ENCODE results near the gene CACNA1D.

CACNA1D gene

DNA sequence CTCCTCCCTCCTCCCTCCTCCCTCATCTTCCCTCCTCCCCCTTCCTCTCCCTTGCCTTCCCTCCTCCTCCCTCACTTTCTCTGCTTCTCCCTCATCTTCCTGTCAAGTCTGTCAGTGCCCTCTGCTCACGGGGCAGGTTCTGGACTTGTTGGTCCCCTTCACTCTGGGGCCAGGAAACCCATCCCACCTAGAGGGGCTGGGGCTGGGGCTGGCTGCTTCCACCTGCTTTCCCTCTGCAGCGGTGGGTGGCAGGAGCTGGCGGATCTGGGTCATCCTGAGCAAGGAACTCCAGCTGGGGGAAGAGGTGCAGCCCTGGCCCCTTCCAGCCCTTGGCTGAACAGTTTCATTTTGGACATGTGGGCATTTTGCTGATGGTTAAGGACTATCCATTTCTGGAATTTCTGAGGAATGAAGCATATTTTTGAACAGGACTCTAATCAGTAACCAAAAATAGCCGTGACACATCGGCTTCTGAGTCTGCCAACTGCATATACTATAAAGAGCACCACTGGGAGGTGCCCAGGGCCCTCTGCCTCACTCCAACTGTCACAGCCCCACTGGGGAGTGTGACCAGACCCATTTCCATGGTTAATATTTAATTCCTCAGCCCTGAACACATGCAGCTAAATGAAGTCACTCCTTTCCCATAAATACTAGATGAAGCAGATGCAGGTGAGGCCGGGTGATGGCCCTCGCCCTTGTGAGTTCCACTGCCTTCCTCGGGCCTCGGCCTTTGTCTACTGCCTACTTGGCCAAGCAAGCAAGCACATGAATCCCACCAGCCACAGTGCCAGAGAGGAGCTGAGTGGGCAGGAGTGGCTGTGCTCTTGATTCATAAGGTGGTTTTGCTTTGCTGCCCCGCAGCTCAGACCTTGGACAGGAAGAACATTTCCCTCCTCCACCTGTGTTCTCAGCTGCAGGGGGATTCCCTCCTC, 312.0 kb downstream of the CACNA1D start:
- peak; percentile 10 for DNase-seq (ENCODE audit: low spot score)

DNA sequence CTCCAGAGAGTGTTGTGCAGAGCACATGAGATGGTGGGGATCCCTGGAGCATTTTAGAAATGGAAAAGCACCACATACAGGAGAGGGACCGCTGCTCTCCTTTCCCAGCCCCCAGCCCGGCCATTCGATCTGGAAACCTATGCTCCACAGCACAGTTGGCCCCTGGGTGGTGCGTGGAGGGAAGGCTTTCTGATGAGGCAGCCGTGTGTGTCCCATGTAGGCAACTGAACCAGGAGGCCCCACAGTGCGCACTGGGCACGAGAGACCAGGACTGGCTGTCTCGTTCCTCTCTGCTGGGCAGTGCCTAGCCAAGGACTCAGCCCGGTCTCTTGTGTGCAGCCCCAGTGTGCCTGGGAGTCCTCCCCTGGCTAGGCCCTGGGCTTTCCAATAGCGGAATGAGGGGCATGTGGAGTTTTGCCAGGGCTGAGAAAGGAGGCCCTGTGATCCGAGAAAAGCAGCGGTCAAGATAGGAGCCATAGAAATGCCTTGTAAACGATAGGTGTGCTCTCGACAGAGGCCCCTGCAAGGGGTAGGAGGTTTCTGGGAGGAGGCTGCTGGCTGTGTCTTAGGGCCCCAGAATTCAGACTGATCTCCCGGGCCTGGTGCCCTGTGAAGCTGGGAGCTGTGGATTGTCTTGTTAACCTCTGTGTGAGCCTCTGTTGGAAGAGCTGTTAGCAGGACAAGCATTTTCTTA, 312.9 kb downstream of the CACNA1D start:
- no peak for DNase-seq (ENCODE audit: low spot score)

DNA sequence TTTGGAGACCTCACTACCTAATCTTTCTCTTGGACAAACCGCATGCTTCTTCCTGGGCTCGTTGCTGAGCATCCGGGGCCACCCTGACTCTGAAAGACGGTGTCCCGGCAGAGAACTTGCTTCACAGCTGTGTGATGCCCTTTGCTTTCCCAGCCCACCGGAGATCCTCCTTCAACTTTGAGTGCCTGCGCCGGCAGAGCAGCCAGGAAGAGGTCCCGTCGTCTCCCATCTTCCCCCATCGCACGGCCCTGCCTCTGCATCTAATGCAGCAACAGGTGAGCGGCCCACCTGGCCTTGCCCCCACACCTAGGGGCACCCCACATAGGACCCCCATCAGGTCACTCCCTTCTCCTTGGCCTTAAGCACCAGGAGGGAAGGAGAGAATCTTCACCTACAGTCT, 314.1 kb downstream of the CACNA1D start:
- DNase-seq (ENCODE audit: low spot score), result no peak

DNA sequence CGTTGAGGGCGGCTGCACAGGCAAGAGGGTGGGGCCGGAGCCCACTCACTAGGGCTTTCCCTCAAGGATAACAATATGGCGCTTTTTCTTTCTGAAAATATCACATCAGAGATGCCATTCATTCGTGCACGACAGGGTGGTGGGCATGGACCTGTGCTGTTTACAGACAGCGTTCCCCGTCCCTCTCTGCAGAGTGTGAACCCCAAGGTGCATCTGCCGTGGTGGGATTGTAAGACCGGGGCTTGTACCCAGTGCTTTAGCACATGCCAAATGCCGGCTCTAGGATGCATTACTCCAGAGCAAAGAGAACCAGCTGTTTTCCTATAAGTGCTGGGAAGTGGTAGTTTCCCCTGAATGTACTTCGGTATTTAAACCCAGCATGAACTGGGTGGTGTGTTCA, 314.9 kb downstream of the CACNA1D start:
- DNase-seq (ENCODE audit: low spot score), result no peak

DNA sequence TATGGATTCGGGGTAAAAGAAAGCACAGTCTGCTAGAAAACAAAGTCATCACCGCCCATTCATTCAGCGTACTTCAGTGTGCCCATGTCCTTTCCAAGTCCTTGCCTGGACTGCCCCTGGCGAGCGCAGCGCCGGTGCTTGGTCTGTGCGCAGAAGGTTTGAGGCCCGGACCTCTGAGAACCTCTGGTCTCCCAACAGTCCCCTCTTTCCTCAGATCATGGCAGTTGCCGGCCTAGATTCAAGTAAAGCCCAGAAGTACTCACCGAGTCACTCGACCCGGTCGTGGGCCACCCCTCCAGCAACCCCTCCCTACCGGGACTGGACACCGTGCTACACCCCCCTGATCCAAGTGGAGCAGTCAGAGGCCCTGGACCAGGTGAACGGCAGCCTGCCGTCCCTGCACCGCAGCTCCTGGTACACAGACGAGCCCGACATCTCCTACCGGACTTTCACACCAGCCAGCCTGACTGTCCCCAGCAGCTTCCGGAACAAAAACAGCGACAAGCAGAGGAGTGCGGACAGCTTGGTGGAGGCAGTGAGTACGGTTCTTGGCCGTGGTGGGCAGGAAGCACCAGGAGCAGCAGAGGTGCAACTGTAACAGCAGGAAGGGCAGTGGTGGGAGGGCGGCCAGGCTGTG, 315.5 kb downstream of the CACNA1D start:
- DNase-seq (ENCODE audit: low spot score), result no peak

DNA sequence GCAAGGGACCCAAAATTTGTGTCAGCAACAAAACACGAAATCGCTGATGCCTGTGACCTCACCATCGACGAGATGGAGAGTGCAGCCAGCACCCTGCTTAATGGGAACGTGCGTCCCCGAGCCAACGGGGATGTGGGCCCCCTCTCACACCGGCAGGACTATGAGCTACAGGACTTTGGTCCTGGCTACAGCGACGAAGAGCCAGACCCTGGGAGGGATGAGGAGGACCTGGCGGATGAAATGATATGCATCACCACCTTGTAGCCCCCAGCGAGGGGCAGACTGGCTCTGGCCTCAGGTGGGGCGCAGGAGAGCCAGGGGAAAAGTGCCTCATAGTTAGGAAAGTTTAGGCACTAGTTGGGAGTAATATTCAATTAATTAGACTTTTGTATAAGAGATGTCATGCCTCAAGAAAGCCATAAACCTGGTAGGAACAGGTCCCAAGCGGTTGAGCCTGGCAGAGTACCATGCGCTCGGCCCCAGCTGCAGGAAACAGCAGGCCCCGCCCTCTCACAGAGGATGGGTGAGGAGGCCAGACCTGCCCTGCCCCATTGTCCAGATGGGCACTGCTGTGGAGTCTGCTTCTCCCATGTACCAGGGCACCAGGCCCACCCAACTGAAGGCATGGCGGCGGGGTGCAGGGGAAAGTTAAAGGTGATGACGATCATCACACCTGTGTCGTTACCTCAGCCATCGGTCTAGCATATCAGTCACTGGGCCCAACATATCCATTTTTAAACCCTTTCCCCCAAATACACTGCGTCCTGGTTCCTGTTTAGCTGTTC, 316.9 kb downstream of the CACNA1D start:
- no peak for DNase-seq (ENCODE audit: low spot score)

DNA sequence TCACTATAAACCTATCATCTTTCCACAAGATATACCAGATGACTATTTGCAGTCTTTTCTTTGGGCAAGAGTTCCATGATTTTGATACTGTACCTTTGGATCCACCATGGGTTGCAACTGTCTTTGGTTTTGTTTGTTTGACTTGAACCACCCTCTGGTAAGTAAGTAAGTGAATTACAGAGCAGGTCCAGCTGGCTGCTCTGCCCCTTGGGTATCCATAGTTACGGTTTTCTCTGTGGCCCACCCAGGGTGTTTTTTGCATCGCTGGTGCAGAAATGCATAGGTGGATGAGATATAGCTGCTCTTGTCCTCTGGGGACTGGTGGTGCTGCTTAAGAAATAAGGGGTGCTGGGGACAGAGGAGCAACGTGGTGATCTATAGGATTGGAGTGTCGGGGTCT, 318.0 kb downstream of the CACNA1D start:
- no peak for DNase-seq (ENCODE audit: low spot score)

DNA sequence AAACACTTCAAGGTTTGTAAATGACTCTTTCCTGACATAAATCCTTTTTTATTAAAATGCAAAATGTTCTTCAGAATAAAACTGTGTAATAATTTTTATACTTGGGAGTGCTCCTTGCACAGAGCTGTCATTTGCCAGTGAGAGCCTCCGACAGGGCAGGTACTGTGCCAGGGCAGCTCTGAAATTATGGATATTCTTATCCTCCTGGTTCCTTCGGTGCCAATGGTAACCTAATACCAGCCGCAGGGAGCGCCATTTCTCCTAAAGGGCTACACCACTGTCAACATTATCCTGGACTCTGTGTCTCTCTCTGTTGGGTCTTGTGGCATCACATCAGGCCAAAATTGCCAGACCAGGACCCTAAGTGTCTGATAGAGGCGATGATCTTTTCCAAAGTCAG, 318.8 kb downstream of the CACNA1D start:
- no peak for DNase-seq (ENCODE audit: low spot score)

DNA sequence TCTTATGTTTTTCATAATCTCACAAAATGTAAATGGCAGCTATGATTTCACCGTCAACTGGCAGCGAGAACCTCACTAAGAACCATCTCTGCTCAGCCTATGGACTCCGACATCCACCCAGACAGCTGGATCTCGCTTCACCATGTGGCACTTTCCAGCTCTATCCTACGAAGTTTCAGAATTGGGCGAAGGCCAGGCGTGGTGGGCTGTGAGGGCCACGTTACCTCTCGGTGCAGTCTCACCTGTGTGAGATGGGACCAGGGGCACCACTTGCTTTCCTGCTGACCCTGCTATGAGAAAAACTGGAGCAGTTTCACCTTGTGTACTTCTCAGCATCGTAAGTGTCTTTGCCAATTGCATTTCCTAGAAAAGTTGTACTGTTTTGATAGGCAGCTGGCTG, 319.5 kb downstream of the CACNA1D start:
- no peak for DNase-seq (ENCODE audit: low spot score)

DNA sequence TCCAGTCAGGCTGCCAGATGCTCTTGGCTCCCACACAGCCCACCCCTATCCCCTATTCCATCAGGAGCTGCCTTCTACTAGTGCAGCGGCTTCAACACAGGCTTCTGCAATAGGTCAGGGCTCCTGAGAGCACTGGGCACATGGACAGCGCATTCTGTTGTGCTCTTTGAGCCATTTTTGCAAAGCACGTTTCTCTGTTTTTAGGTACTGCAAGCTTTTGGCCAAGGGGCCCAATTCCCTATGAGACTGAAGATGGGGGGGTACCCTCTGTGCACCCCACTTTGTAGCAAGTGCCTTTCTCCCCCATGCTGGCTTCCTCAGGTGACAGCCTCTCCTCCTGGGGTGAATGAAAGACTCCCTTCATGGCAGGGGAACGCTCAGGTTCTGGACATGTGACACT, 320.7 kb downstream of the CACNA1D start:
- DNase-seq (ENCODE audit: low spot score), result no peak

DNA sequence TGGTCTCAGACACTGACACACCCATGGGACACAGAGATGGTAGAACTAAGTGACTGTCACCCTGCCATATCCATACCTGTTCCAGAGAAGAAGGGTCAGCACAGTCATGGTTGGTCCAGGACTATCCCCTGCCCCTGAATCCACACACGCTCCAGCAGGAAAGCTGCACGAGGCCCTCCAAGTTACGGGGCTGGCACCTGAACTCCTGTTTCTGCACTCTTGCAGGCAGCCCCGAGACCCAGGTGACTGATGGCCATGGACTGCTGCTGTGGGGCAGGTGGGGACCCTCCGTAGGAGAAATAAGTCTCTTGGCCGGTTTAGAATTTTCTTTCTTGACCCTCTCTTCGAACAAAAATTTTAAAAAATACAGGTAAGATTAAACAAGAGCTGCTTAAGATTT, 321.2 kb downstream of the CACNA1D start:
- DNase-seq (ENCODE audit: low spot score), result no peak

DNA sequence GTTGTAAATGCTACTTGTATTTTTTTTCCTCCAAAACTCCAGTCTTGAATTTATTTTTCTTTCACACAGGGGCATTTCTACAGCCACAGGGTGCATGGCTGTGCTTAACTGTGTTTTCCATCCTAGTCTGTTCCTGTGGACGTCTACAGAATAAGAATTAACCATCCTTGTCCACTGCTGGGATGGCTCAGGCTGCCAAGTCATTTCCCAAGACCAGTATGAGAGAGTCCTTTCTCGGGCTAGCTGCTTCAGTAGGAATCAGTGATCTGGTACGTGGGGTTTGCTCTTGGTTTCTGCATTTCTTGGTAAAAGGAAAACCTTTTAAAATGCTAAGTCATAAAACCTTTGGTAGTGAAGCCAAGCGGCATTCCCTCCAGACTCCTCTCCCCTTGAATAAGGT, 322.0 kb downstream of the CACNA1D start:
- DNase-seq (ENCODE audit: low spot score), result no peak

DNA sequence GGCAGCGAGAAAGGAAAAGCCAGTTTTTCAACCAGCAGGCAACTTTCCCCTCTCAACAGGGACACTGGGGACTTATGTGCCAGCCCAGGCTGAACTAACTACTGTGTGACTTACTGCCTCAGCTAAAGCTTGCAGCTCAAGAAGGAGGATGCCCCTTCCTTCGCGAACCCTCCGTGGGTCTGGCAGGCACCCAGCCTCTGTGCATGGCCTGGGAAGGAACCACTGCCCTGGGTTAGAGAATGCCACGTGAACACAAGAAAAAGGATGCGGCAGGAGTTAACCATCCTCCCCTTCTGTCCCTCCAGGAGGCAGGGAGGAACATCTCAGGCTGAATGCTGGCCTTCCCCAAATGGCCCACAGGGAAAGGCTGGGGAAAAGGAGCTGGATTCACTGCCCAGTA, 322.8 kb downstream of the CACNA1D start:
- no peak for DNase-seq (ENCODE audit: low spot score)

DNA sequence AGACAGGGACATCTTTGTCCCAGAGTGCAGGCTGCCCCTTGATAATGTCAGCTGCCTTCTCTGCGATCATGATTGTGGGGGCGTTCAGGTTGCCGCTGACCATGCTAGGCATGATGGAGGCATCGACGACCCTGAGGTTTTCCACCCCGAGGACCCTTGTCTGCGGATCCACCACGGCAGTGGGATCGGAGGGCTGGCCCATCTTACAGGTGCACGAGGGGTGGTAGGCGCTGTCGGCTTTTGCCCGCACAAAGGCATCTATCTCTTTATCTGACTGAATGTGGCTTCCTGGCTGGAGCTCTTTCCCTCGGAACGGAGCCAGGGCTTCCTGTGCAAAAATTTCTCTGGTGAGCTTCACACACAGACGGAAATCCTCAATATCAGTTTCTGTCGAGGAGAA, 323.4 kb downstream of the CACNA1D start:
- DNase-seq (ENCODE audit: low spot score), result no peak

DNA sequence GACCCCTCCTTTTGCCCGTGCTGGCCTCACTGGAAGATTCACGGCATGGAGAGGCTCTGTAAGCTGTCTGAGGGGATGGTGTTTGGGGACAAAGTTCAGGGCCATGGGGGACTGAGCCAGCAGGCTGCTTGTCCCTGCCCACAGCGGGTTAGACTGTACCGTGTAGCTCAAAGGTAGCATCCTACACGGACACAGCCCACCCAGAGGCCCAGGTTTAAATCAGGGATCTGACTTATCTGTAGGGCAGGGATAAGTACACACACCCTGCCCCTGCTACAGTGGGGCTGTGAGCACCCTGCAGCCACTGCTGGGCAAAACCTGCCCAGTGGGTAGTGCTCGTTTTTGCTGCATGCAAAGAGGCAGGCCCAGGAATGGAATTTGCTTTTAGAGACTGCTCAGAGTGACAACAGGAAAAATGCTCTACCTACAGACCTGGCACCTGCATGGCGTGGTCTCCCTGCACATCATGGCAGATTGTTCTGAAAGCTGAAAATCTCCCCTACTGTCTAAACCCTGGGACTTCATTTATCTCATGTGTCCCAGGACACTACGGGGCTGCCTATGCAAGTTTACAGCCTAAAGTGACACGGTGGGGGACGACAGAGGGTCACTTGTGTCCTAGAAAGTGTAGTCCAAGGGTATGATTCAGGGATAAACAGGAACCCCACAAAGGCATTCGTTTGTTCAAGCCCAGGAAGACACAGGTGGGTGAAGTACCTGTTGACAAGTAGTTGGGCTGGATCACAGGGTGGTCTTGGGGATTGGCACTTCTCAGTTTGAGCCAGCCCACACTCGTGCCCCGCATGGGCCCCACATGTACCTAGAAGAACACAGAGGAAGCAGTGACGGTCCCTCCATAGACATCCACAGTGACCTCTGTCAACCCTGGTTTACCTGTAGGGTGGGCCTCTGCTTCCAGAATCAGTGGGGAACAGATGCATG, 324.1 kb downstream of the CACNA1D start:
- no peak for DNase-seq (ENCODE audit: low spot score)

DNA sequence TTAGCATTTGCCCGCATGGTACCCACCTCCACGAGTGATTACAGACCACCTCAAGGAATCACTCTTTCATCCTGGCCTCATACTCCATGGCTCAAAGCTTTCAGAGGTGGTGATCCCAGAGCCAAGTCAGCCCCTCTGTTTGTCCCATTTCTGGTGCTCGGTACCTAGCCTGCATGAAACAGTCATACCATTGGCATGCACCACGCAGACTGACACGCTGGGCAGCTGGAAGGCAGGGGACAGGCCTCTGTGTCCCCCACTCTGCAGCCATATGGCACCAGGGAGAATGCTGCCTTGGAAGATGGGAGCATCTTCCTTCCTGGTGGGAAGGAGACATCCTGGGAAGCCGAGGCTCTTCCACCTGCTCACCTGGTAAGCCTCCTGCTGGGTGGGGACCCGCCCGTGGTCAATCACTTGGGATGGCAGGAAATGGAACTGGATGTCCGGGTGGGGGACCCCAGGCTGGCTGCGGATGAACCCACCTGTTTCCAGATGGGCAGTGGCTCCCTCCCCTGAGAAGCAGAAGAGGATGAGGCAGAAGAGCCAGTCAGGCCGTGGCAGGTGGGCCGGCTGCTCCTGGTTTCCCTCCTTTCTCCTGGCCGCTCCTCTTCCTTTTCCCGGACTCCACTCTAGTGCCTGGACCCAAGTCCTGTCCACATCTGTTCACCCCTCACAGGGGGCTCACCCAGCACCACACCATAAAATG, 324.9 kb downstream of the CACNA1D start:
- no peak for DNase-seq (ENCODE audit: low spot score)

DNA sequence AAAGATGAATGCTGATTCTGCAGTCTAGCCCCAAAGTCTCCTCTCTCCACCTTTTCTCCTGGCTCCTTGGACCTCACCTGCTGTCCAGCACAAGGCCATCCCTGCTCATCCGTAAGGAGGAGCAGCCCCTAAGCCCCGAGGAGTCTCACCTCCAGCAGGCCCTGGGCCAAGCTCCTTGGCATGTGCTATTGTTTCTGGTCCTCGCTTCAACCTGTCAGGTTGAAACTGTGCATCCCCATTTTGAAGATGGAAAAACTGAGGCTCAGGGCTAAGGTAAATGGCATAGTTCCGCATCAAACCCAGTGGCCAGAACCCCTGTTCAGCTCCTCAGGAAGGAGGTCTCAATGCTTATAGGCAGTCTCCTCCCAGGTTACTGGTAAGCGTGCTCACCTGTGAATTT, 325.7 kb downstream of the CACNA1D start:
- no peak for DNase-seq (ENCODE audit: low spot score)

DNA sequence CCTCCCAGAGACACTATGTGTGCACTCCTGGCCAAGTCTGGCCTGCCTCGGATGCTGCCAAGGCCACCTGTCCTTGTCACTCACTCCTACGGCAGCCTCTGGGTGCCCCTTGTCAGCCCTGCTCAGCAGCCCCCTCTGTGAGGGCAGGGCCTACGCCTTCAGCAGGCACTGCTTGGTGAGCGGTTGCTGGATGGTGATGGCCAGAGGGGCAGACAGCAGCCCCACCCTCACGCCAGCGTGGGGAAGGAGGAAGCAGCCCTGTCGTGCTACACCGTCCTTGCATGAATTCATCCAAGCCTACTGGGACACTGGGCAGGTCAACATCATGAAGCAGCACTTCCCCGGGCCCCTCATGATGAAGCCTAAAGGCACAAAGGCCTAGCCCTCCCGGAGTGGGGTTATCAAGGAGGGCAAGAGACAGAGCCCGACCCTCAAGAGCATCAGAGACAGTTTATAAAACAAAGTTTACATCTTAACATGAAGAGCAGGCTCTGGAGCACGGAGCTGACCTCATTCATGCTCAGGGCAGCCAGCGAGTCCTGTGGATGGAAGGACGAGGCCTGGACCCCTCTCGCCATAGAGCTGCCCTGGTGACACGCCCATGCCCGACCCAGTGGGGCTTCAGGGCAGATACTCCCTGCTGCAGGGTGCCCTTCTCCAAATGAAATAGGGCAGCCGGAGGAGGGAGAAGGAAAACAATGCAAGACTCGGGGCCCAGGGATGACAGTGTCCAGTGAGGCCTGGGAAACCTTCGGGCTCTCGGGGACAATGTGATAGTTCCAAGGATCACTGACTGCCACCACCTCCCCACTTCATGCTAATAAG, 326.6 kb downstream of the CACNA1D start:
- no peak for DNase-seq (ENCODE audit: low spot score)

DNA sequence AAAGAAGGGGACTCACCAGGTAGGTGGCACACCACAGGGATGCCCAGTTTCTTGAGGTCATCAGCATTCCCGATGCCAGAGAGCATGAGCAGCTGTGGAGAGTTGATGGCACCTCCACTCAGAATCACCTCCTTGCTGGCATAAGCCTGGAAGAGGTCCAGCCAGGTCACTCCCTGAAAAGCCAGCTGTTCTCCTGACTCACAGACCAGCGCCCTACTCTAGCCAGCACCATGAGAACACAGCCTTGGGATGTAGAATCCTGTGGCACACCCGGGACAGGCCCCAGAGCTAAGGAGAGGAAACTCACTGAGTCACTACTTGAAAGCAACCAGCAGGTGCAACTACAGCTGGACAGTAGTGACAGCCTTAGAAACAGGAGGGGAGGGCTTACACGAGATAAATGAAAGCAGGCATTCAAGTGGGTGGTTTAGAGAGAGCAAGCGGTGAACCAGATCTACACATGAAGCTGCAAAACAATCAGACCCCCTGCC, 327.3 kb downstream of the CACNA1D start:
- peak; percentile 39 for DNase-seq (ENCODE audit: low spot score)

Measured in RKO (cell line).